Loucy (cell line): Measurements from ENCODE around the gene MRPL49.

Experiments
- H2AFZ ChIP-seq: fragments of 200-600 bp; sonication (generic); 2 replicates; pipeline ENCODE4 v1.6.0; 2016; ENCODE audit warnings: antibody characterized with exemption, mild to moderate bottlenecking, low read length, moderate library complexity
- H3F3A ChIP-seq: fragments of 200-600 bp; 2 replicates; pipeline ENCODE4 v1.6.0; 2016; ENCODE audit warnings: antibody characterized with exemption, low read depth, mild to moderate bottlenecking
- H3K27me3 ChIP-seq: fragments of 200-600 bp; sonication (generic); 2 replicates; pipeline ENCODE4 v1.6.1; 2014; ENCODE audit warnings: low read length, mild to moderate bottlenecking; ENCODE audit not compliant: insufficient read depth, poor library complexity, severe bottlenecking
- H3K36me3 ChIP-seq: fragments of 200-600 bp; sonication (generic); 2 replicates; pipeline ENCODE4 v1.6.1; 2016; ENCODE audit warnings: low read length; ENCODE audit not compliant: insufficient read depth
- H3K4me1 ChIP-seq: fragments of 200-600 bp; sonication (generic); 2 replicates; pipeline ENCODE4 v1.5.1; 2014; ENCODE audit warnings: low read length, mild to moderate bottlenecking; ENCODE audit not compliant: insufficient read depth, poor library complexity, severe bottlenecking
- H3K4me2 ChIP-seq: fragments of 200-600 bp; sonication (generic); 2 replicates; pipeline ENCODE4 v1.6.0; 2014; ENCODE audit warnings: antibody characterized with exemption, low read length, low read depth, mild to moderate bottlenecking; ENCODE audit not compliant: poor library complexity, severe bottlenecking
- H3K4me3 ChIP-seq: fragments of 200-600 bp; sonication (generic); 2 replicates; pipeline ENCODE4 v1.5.1; 2014; ENCODE audit warnings: low read length, mild to moderate bottlenecking, mixed read lengths; ENCODE audit not compliant: poor library complexity, severe bottlenecking
- H3K79me2 ChIP-seq: fragments of 200-600 bp; sonication (generic); 2 replicates; pipeline ENCODE4 v1.6.1; 2014; ENCODE audit warnings: low read length; ENCODE audit not compliant: insufficient read depth
- H3K9ac ChIP-seq: fragments of 200-600 bp; sonication (generic); 2 replicates; pipeline ENCODE4 v1.6.0; 2014; ENCODE audit warnings: mild to moderate bottlenecking, low read depth, low read length, moderate library complexity; ENCODE audit not compliant: poor library complexity, severe bottlenecking
- H3K9me2 ChIP-seq: fragments of 200-600 bp; sonication (generic); replicated peaks from 2 replicates; pipeline ENCODE4 v1.6.1; 2016; ENCODE audit warnings: low read depth, low read length, mixed read lengths
- H3K9me3 ChIP-seq: fragments of 200-600 bp; sonication (generic); 2 replicates; pipeline ENCODE4 v1.6.1; 2014; ENCODE audit warnings: mild to moderate bottlenecking, antibody characterized with exemption, low read length, low read depth; ENCODE audit not compliant: insufficient read depth
- H4K20me1 ChIP-seq: fragments of 200-600 bp; sonication (generic); 2 replicates; pipeline ENCODE4 v1.6.0; 2014; ENCODE audit warnings: antibody characterized with exemption, low read length, mild to moderate bottlenecking; ENCODE audit not compliant: insufficient read depth, poor library complexity, severe bottlenecking
- EZH2phosphoT487 ChIP-seq: fragments of 200-600 bp; IDR thresholded peaks from 2 replicates; pipeline ENCODE4 v1.6.1; 2018; ENCODE audit warnings: antibody characterized with exemption, mild to moderate bottlenecking, moderate library complexity, borderline replicate concordance
- TF ChIP-seq, protein P1 (sequence below): fragments of 200-600 bp; sonication (generic); conservative IDR thresholded peaks from 2 replicates; pipeline ENCODE4 v1.5.1; 2014; ENCODE audit warnings: mild to moderate bottlenecking, antibody characterized with exemption, low read length

Gene MRPL49

DNA sequence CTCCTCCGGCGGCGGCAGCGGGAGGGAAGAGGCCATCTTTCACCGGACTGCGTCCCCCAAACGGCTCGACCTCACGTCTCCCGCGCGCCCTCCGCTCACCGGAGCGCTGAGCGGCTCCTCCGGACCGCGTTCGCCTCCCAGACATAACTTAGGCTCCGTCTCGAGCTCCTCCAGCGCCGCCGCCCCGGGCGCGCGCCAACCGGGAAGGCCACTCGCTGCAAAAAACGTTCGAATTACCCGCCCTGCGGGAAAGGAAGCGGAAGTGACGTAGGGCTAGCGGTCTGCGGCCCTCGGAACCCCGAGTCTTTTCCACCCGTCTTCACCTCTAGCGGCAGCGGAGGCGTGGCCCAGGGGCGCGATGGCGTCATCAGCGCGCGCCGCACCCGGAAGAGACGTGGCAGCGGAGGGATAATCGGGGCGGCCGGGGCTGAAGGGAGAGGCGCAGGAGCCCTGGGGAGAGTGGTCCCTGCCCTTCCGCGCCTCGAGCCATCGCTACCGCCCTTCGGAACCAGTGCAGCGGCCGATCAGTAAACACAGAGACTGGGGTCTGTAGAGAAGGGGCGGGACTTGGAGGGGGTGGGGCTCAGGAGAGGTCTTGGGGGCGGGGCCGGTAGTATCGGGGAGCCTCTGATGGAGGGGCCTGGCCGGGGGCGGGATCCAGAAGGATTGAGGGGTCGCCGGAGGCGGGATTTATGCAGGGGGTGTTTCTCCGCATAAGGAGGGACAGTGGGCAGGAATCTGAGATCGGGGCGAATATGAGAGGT lies 38.1 kb upstream of the MRPL49 start, which contains the start of the genes CDCA5 and ZFPL1:
Gene CDCA5 (minus strand): TSS at position 207 of the 764 bp plus-strand sequence. CDS start 62 bp downstream, at position 145.
Gene ZFPL1 (plus strand): TSS at position 389 of the 764 bp plus-strand sequence. CDS start 477 bp downstream, outside the sequence.
- TF ChIP-seq, protein P1, sequence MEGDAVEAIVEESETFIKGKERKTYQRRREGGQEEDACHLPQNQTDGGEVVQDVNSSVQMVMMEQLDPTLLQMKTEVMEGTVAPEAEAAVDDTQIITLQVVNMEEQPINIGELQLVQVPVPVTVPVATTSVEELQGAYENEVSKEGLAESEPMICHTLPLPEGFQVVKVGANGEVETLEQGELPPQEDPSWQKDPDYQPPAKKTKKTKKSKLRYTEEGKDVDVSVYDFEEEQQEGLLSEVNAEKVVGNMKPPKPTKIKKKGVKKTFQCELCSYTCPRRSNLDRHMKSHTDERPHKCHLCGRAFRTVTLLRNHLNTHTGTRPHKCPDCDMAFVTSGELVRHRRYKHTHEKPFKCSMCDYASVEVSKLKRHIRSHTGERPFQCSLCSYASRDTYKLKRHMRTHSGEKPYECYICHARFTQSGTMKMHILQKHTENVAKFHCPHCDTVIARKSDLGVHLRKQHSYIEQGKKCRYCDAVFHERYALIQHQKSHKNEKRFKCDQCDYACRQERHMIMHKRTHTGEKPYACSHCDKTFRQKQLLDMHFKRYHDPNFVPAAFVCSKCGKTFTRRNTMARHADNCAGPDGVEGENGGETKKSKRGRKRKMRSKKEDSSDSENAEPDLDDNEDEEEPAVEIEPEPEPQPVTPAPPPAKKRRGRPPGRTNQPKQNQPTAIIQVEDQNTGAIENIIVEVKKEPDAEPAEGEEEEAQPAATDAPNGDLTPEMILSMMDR, result no peak
- no peak for TF ChIP-seq EZH2phosphoT487
- H3F3A ChIP-seq, result no peaks in the 10 kb centered on the region
- peak within 1 kb of the TSS; percentile 87 for H3K9ac ChIP-seq
- peaks cover 30% of the 10 kb centered on the region for H3K4me1 ChIP-seq
- H3K79me2 ChIP-seq, result peaks cover 66% of the 10 kb centered on the region
- H4K20me1 ChIP-seq, result peaks cover 14% of the 10 kb centered on the region
- no peaks in the 10 kb centered on the region for H3K9me2 ChIP-seq
- peaks cover 12% of the 10 kb centered on the region; the same call in 1 of the 2 replicates for H3K36me3 ChIP-seq
- H2AFZ ChIP-seq, result peak within 1 kb of the TSS; percentile 68
- H3K4me3 ChIP-seq, result peak within 1 kb of the TSS; percentile 82
- no peaks in the 10 kb centered on the region for H3K9me3 ChIP-seq
- peak within 1 kb of the TSS; percentile 95 for H3K4me2 ChIP-seq
- H3K27me3 ChIP-seq, result no peaks in the 10 kb centered on the region

DNA sequence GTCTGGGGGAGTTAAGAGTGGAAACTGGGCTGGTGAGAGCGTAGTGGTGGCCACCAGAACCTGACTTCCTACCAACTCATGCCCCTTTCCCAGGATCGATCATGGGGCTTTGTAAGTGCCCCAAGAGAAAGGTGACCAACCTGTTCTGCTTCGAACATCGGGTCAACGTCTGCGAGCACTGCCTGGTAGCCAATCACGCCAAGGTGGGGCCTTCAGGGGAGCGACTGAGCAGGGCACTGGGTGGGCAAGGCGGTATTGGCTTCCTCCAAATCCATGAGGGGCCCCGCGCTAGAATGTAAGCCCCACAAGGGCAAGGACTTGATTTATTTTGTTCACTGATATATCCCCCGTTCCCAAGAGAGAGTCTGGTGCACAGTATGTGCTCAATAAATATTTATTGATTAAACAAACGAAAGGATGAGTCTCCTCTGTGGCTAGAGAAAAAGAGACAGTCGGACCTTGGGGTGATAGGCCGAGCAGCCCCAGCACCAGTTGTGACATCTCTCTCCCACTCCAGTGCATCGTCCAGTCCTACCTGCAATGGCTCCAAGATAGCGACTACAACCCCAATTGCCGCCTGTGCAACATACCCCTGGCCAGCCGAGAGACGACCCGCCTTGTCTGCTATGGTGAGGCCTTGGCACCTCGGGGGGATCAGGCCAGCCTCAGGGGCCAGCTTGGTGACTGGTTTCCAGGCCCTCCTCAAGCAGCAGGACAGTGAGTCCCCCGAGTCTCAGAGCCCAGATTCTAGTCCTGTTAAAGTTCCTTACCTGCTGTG lies 37.3 kb upstream of the MRPL49 start:
- no peaks in the 10 kb centered on the region for H3K9me2 ChIP-seq
- peak overlapping the region; percentile 95 for H3K4me2 ChIP-seq
- H3F3A ChIP-seq, result no peaks in the 10 kb centered on the region
- peaks cover 14% of the 10 kb centered on the region for H4K20me1 ChIP-seq
- H3K4me1 ChIP-seq, result peaks cover 30% of the 10 kb centered on the region
- peak overlapping the region; percentile 82 for H3K4me3 ChIP-seq
- peak overlapping the region; percentile 51; the same call in 1 of the 2 replicates for H2AFZ ChIP-seq
- H3K79me2 ChIP-seq, result peaks cover 59% of the 10 kb centered on the region
- no peak for TF ChIP-seq EZH2phosphoT487
- TF ChIP-seq, protein P1, result no peak
- H3K36me3 ChIP-seq, result peaks cover 6% of the 10 kb centered on the region; the same call in 1 of the 2 replicates
- no peaks in the 10 kb centered on the region for H3K27me3 ChIP-seq
- H3K9ac ChIP-seq, result peak overlapping the region; percentile 87
- H3K9me3 ChIP-seq, result no peaks in the 10 kb centered on the region

GRCh38 chr11:65085446-65085845 lies 36.7 kb upstream of the MRPL49 start:
- H3K9ac ChIP-seq, result peak overlapping the region; percentile 87
- H3K4me3 ChIP-seq, result peak overlapping the region; percentile 82
- peaks cover 30% of the 10 kb centered on the region for H3K4me1 ChIP-seq
- H2AFZ ChIP-seq, result no peak overlapping the region
- H3K27me3 ChIP-seq, result no peaks in the 10 kb centered on the region
- H3K79me2 ChIP-seq, result peaks cover 54% of the 10 kb centered on the region
- peaks cover 3% of the 10 kb centered on the region; the same call in 1 of the 2 replicates for H3K36me3 ChIP-seq
- no peaks in the 10 kb centered on the region for H3K9me3 ChIP-seq
- H3F3A ChIP-seq, result no peaks in the 10 kb centered on the region
- no peak for TF ChIP-seq EZH2phosphoT487
- TF ChIP-seq, protein P1, result no peak
- peak overlapping the region; percentile 95 for H3K4me2 ChIP-seq
- no peaks in the 10 kb centered on the region for H3K9me2 ChIP-seq
- H4K20me1 ChIP-seq, result peaks cover 9% of the 10 kb centered on the region
